H1 (cell line): ENCODE results near the gene GABPB1. TPM values are rescaled to one million over a fixed set of nuclear protein-coding genes. Genes with fewer than 3 reads are reported as not detected.

ENCODE experiments used
- BCL11A ChIP-seq, 2 experiments: IDR thresholded peaks; one replicate each; pipeline ENCODE4 v1.6.1; 2011; ENCODE audit warnings: low read depth in 2 of 2, low read length in 2 of 2, mild to moderate bottlenecking in 2 of 2
- CEBPB ChIP-seq: IDR thresholded peaks from 2 replicates; pipeline ENCODE4 v1.6.1; 2012; ENCODE audit warnings: low read depth, low read length
- JUN ChIP-seq: IDR thresholded peaks from 2 replicates; pipeline ENCODE4 v1.6.1; 2011; ENCODE audit warnings: low read depth, mild to moderate bottlenecking, improper control_type of control experiment, low read length
- MAX ChIP-seq: IDR thresholded peaks from 2 replicates; pipeline ENCODE4 v1.6.1; 2012; ENCODE audit warnings: inconsistent platforms
- POU5F1 ChIP-seq: IDR thresholded peaks from 2 replicates; pipeline ENCODE4 v1.6.1; 2011; ENCODE audit warnings: low read depth, mild to moderate bottlenecking, low read length, moderate library complexity
- RBBP5 ChIP-seq: IDR thresholded peaks from 2 replicates; pipeline ENCODE4 v1.7.1; 2012; ENCODE audit warnings: low read depth, mild to moderate bottlenecking, inconsistent platforms, low read length, moderate library complexity, borderline replicate concordance
- polyA plus RNA-seq, 7 experiments: library from polyadenylated mRNA; depleted of rRNA in 3 of 7; stranded (reverse) in 5 of 7; unstranded in 2 of 7; fragments of >200 nt in 5 of 7; fragments of 200-250 nt in 2 of 7; gene quantifications; 1 replicate in 5 of 7; 2 replicates in 1 of 7; 4 replicates in 1 of 7; pipeline versions ENCODE4 v1.2.1 to v1.2.3, GENCODE V29; 2011 to 2013; ENCODE audit warnings: missing spikeins in 2 of 7, mixed read lengths in 2 of 7
- total RNA-seq: library from RNA; stranded (reverse); fragmentation: NEBNext Ultra II Directional; extraction: Animal tissue kit (Norgen Biotek cat#: 25700); gene quantifications from 2 replicates; pipeline ENCODE4 v1.2.1, GENCODE V29; 2021
- TF ChIP-seq, protein P1 (sequence below): IDR thresholded peaks from 2 replicates; pipeline ENCODE4 v1.6.1; 2012; ENCODE audit warnings: inconsistent platforms

The GABPB1 gene
- total and polyA plus RNA-seq, 2 of the 8 experiments (the other 6 are each of a cell fraction or from before 2014, with no cell fraction given) = 24.5 to 32.3 TPM

GRCh38 chr15:50358845-50359244 is 3.8 kb upstream of the GABPB1 start (continued):
- TF ChIP-seq, protein P1, sequence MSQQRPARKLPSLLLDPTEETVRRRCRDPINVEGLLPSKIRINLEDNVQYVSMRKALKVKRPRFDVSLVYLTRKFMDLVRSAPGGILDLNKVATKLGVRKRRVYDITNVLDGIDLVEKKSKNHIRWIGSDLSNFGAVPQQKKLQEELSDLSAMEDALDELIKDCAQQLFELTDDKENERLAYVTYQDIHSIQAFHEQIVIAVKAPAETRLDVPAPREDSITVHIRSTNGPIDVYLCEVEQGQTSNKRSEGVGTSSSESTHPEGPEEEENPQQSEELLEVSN = no peak
- TF ChIP-seq JUN (no peak), CEBPB (no peak), MAX (no peak), RBBP5 (no peak), BCL11A (IDR thresholded peaks at IDR 0.05; ENCODE audit: low read depth in 2 of 2, low read length in 2 of 2) (no peak), POU5F1 (no peak)
